Activated CD4-positive, CD25-positive, alpha-beta regulatory T cell (primary cell): ENCODE measurements around the gene BORCS8.
"Not testable (repeated sequence)": the region's sequence is repeated elsewhere in the genome, so short reads cannot be mapped to it uniquely, and the experiment has no call there.

Experiments
- DNase-seq, 4 experiments: peaks; one replicate each; lab custom pipeline; 2025; lab: John Stamatoyannopoulos, UW

Gene BORCS8

DNA sequence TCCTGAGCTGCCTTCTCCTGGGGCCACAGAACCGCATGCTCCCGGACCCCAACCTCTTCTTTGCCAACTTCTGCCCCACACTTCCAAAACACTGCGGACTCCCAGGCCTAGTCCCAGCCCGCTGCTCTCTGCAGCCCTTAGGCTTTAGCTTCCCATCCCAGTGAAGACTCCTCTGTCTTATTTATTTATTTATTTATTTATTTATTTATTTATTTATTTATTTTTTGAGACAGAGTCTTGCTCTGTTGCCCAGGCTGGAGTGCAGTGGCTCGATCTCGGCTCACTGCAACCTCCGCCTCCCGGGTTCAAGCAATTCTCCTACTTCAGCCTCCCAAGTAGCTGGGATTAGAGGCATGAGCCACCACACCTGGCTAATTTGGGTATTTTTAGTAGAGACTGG, 43.4 kb downstream of the BORCS8 start:
- not testable (repeated sequence) for DNase-seq

- DNase-seq = no peak
These were observed 44.6 kb downstream of the BORCS8 start for GRCh38 chr19:19147344-19147743.

GRCh38 chr19:19146865-19147264, 45.1 kb downstream of the BORCS8 start:
- no peak for DNase-seq

DNA sequence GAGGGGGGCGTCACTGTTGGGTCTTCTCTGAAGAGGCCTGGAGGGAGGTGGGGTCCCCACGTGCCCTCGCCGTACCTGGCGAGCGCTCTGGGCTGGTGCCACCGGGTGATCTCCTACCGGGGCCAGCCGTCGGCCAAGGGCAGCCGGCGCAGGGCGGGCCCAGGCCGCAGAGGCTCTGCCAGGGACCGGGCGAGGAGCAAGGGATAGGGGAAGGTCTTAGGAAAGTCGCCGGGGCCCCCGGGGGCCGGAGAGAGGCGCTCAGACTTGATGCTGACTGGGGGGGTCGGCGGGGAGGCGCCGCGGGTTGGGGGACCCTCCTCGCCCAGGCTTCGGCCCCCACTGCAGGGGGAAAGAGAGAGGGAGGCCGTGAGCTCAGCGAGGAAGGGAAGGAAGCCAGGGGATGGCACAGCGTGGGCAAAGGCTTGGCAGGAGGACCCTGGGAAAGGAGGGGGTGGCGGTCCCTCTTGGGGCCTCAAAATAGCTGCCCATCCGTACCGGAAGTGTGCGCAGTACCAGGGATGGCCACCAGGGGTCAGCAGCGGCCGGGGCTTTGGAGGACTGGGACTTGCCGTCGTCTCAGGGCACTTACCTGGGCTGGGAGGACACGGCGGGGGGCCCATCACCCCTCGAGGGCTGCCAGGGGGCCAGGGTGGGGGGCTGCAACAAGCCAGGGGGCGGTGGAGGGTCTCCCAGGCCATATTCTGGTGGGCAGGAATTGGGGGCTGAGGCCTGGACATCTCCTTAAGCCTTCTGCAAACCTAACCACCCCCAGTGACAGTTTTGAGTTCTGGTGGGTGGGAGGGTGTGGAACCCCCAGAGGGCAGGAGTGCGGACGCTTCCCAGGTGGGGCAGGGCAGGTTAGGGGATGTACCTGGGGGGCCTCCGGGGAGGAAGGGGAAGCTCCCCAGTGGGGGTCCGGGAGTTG, 46.0 kb downstream of the BORCS8 start:
- peak; percentile 63 to 93 (median 80) for DNase-seq

- no peak for DNase-seq
These were observed 46.7 kb downstream of the BORCS8 start for GRCh38 chr19:19145281-19145680.

DNA sequence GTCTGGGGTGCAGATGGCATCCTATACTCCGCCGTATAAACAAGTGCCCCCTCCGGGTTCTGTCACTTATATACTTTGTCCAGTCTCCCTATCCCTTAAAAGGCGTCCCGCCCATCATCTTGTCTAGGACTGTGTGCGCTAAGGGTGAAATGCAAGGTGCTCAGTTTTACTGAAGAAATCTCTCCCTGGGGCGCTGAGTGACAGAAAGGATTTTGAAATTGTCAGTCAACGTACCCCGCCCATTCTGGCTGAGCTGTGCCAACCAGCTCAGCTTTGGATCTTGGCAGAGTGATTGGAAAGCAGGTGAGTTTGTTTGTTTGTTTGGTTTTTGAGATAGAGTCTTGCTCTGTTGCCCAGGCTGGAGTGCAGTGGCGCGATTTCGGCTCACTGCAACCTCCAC, 49.6 kb downstream of the BORCS8 start:
- DNase-seq = no peak

DNA sequence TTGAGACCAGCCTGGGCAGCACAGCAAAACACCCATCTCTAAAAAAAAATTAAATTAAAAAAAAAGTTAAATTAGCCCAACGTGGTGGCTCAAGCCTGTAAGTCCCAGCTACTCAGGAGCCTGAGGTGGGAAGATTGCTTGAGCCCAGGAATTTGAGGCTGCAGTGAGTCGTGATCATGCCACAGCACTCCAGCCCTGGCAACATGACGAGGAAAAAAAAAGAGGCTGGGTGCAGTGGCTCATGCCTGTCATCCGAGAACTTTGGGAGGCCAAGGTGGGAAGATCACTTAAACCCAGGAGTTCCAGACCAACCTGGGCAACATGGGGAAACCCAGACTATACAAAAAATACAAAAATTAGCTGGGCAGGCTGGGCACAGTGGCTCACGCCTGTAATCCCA, 51.5 kb downstream of the BORCS8 start:
- DNase-seq = no peak

DNA sequence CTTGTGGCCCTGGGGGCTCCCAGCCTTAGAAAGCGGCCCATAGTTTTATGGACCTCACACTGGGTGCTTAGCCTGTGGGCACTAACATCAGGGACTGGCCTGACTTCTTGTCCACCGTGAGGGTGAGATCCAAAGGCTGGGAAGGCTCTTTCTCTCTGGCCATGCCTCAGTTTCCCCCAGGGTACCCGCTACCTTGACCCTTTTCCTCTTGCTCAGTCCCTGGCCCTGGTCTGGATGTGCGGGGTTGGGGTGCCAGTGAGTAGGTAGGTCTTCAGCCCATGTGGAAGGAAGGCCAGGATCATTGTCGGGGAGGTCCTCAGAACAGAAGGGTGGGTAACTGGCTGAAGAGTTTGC, 52.1 kb downstream of the BORCS8 start:
- DNase-seq = no peak

DNA sequence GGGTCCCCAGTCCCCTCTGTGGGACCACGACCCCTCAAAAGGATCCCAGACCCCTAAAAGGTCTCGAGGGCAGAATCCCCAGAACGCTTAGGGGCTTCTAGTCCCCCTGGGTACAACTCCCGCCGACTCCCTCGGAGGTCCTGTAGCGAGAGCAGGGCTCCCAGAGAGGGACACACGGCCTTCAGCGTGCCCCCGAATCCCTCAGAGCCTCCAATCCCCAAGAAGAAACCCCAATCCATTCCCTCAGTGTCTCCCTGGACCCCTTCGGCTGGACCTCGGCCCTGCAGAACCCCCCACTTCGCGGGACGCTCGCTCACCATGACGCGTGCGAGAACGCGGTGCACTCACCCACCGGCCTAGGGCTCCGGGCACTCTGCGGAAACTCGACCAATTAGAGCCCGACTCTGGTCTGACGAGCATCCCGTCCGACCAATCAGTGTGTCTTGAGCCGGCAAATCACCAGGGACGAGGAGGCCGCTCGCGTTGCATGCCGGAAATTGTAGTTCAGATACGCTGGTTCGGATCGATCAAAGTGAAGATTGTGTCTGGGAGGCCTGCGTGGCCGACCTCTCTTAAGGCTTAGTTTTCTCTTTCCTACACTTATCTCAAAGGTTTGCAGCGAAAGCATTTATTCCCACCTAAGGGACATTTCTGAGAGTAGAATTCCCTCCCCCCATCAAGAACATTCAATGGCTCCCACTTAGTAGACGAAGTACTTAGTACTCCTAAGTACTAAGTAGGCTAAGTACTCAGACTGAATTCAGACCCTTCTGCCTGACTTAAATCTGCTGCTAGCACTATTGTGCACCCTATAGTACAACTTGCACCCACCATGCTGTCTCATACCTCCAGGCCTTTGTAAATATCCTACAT, 53.6 kb downstream of the BORCS8 start, which contains the start of gene TMEM161A:
TSS of gene TMEM161A (minus strand) at position 370 of the 873 bp plus-strand sequence. CDS start at position 320, 50 bp downstream.
- peak; percentile 85 to 91 (median 88) for DNase-seq

GRCh38 chr19:19137556-19138108, 54.3 kb downstream of the BORCS8 start:
- DNase-seq = no peak

DNA sequence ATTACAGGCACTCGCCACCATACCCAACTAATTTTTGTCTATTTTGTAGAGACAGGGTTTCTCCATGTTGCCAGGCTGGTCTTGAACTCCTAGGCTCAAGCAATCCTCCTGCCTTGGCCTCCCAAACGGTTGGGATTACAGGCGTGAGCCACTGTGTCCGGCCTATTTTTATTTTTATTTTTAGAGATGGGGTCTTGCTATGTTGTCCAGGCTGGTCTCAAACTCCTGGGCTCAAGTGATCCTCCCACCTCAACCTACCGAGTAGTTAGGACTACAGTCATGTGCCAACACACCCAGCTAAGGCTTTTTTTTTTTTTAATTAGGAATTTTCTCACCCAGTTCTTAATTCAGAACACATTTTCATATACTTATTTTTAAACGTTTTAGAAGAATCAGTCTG, 56.2 kb downstream of the BORCS8 start:
- not testable (repeated sequence) for DNase-seq

GRCh38 chr19:19134687-19135158, 57.2 kb downstream of the BORCS8 start:
- DNase-seq = no peak

GRCh38 chr19:19133985-19134384, 58.0 kb downstream of the BORCS8 start:
- no peak for DNase-seq

- DNase-seq = no peak
These were observed 59.0 kb downstream of the BORCS8 start for GRCh38 chr19:19132912-19133311.

DNA sequence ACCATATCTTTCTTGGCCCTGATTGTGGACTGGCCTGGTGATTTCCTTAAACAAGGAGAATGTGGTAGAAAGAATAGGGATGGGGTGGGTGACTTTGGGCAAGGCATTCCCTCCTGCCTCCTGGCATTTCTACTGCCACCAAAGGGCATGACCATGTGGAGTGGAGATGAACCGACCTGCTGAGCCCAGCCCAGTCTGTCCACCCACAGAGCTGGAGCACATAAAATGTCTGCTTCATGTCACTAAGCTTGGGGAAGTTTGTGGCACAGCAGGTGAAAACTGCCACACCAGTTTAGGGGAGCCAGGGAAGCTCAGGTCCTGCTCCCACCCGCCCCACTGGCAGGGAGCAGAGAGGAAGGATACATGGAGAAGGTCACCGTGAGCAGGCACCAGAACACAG, 60.0 kb downstream of the BORCS8 start:
- no peak for DNase-seq
